Mesodermal cell (in vitro differentiated cells): ENCODE measurements around the gene CORO7.

Experiments
- H3K27ac ChIP-seq: 2 replicates; pipeline ENCODE4 v1.7.0; 2013; ENCODE audit warnings: mild to moderate bottlenecking, low read depth, low read length, moderate library complexity; ENCODE audit not compliant: severe bottlenecking
- H3K36me3 ChIP-seq: 2 replicates; pipeline ENCODE4 v1.7.1; 2013; ENCODE audit warnings: mild to moderate bottlenecking, low read length, moderate library complexity; ENCODE audit not compliant: control insufficient read depth, insufficient read depth
- H3K4me1 ChIP-seq: one replicate; pipeline ENCODE4 v1.7.1; 2013; ENCODE audit warnings: mild to moderate bottlenecking, low read length; ENCODE audit not compliant: insufficient read depth, control insufficient read depth, poor library complexity, severe bottlenecking
- H3K4me3 ChIP-seq: 2 replicates; pipeline ENCODE4 v1.7.0; 2013; ENCODE audit warnings: low read length, control low read depth, mild to moderate bottlenecking; ENCODE audit not compliant: insufficient read depth, poor library complexity, severe bottlenecking; ENCODE audit errors: extremely low read depth
- H3K9me3 ChIP-seq: 2 replicates; pipeline ENCODE4 v1.7.1; 2013; ENCODE audit warnings: mild to moderate bottlenecking, low read length, moderate library complexity; ENCODE audit not compliant: control insufficient read depth
- WGBS, 2 experiments: methylation state at CpG; one replicate each; pipeline ENCODE4 v1.1.5; 2013; ENCODE audit warnings: missing lambda C conversion rate in 2 of 2; ENCODE audit not compliant: insufficient coverage in 2 of 2; 5-methylcytosine and 5-hydroxymethylcytosine counted together

The CORO7 gene

GRCh38 chr16:4316108-4316863, 100.1 kb downstream of the CORO7 start:
- Histone ChIP-seq H3K4me3 (peak overlapping the region; percentile 67), H3K9me3 (no peaks in the 10 kb centered on the region), H3K36me3 (no peaks in the 10 kb centered on the region), H3K4me1 (peaks cover 40% of the 10 kb centered on the region), H3K27ac (no peak overlapping the region)
- 0 to 1% methylated on average over 33 to 57 of the region's 93 CpGs for WGBS, 2 experiments

GRCh38 chr16:4315186-4316107, 100.9 kb downstream of the CORO7 start, which contains the start of gene GLIS2:
Gene GLIS2, plus strand, starts transcription at chr16:4316067. Its CDS starts 16,214 bp downstream, at chr16:4332281.
- Histone ChIP-seq H3K4me1 (peaks cover 34% of the 10 kb centered on the region), H3K27ac (no peak within 1 kb of the TSS), H3K36me3 (no peaks in the 10 kb centered on the region), H3K9me3 (no peaks in the 10 kb centered on the region), H3K4me3 (peak within 1 kb of the TSS; percentile 67)
- 0 to 1% methylated on average over 30 to 48 of the region's 115 CpGs for WGBS, 2 experiments

- H3K36me3 ChIP-seq: no peaks in the 10 kb centered on the region
- no peak overlapping the region for H3K27ac ChIP-seq
- WGBS, 2 experiments: 3 to 5% methylated on average over 28 to 31 of the region's 33 CpGs
- no peaks in the 10 kb centered on the region for H3K9me3 ChIP-seq
- H3K4me3 ChIP-seq: peak overlapping the region; percentile 52
- peaks cover 37% of the 10 kb centered on the region for H3K4me1 ChIP-seq
These were observed 101.7 kb downstream of the CORO7 start for GRCh38 chr16:4314532-4315185.

- Histone ChIP-seq H3K4me3 (no peak overlapping the region), H3K27ac (no peak overlapping the region), H3K4me1 (peaks cover 34% of the 10 kb centered on the region), H3K36me3 (no peaks in the 10 kb centered on the region), H3K9me3 (no peaks in the 10 kb centered on the region)
- 21 to 29% methylated on average over 26 to 31 of the region's 43 CpGs for WGBS, 2 experiments
These were observed 102.5 kb downstream of the CORO7 start for GRCh38 chr16:4313563-4314531.

- Histone ChIP-seq H3K4me3 (no peak overlapping the region), H3K36me3 (no peaks in the 10 kb centered on the region), H3K4me1 (peaks cover 23% of the 10 kb centered on the region), H3K27ac (peak overlapping the region; percentile 41), H3K9me3 (no peaks in the 10 kb centered on the region)
- WGBS, 2 experiments: 11 to 18% methylated on average over 8 to 11 of the region's 11 CpGs
These were observed 106.5 kb downstream of the CORO7 start for GRCh38 chr16:4309833-4310266.

GRCh38 chr16:4309102-4309832, 107.1 kb downstream of the CORO7 start:
- Histone ChIP-seq H3K9me3 (no peaks in the 10 kb centered on the region), H3K4me1 (peaks cover 29% of the 10 kb centered on the region), H3K4me3 (no peak overlapping the region), H3K27ac (no peak overlapping the region), H3K36me3 (no peaks in the 10 kb centered on the region)
- 84 to 90% methylated on average over 11 to 13 of the region's 14 CpGs for WGBS, 2 experiments

GRCh38 chr16:4307215-4308037, 109.0 kb downstream of the CORO7 start:
- Histone ChIP-seq H3K9me3 (no peaks in the 10 kb centered on the region), H3K36me3 (no peaks in the 10 kb centered on the region), H3K4me1 (peaks cover 36% of the 10 kb centered on the region), H3K4me3 (peak overlapping the region; percentile 47), H3K27ac (peak overlapping the region; percentile 75)
- 11 to 13% methylated on average over 56 to 63 of the region's 68 CpGs for WGBS, 2 experiments

GRCh38 chr16:4306470-4307214, 109.8 kb downstream of the CORO7 start:
- H3K36me3 ChIP-seq: no peaks in the 10 kb centered on the region
- WGBS, 2 experiments: 59 to 65% methylated on average over 14 to 16 of the region's 16 CpGs
- peak overlapping the region; percentile 47 for H3K4me3 ChIP-seq
- no peaks in the 10 kb centered on the region for H3K9me3 ChIP-seq
- H3K4me1 ChIP-seq: peaks cover 36% of the 10 kb centered on the region
- peak overlapping the region; percentile 75 for H3K27ac ChIP-seq
